ENCODE results near the gene MYDGF.

The MYDGF gene

DNA sequence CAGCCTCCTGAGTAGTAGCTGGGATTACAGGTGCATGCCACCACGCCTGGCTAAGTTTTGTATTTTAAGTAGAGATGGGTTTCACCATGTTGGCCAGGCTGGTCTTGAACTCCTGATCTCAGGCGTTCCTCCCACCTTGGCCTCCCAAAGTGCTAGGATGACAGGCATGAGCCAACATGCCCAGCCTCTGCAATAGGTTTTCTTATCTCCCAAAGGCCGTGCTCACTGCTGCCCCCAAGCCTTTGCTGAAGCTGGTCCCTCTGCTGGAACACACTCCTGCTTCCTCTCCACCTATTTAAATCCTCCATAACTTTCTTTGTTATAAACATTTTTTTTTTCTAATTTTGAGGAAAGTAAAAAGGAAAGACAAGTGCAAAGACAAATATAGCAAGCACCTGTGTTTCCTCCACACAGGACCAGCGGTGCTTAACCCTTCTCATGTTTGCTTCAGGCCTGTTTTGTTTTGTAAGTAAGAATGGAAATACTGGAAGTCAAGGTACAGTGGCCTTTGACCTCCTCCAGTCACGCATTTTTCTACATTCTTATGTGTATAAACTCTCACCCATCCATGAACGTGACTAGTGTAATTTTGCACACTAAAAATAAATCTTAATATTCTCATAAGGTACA lies 45.3 kb downstream of the MYDGF start:
- no peaks in the 10 kb centered on the region for H3K4me1 ChIP-seq (ENCODE audit: control insufficient read depth, insufficient read depth, low read length)
- no peak overlapping the region for H3K4me3 ChIP-seq (ENCODE audit: low read length)

GRCh38 chr19:4624301-4624700 lies 45.8 kb downstream of the MYDGF start:
- no peak overlapping the region for H3K9ac ChIP-seq (ENCODE audit: low read length)
- H3K4me3 ChIP-seq (ENCODE audit: low read length): no peak overlapping the region
- peaks cover 3% of the 10 kb centered on the region for H3K27me3 ChIP-seq (ENCODE audit: control insufficient read depth, insufficient read depth, low read length)
- no peaks in the 10 kb centered on the region for H3K36me3 ChIP-seq (ENCODE audit: control insufficient read depth, insufficient read depth, low read length)
- H3K27ac ChIP-seq (ENCODE audit: low read depth, low read length): no peak overlapping the region
- no peaks in the 10 kb centered on the region for H3K4me1 ChIP-seq (ENCODE audit: control insufficient read depth, insufficient read depth, low read length)

More for the DNA sequence above, 45.3 kb downstream of the MYDGF start:
- Histone ChIP-seq H3K9ac (ENCODE audit: low read length) (no peak overlapping the region), H3K27ac (ENCODE audit: low read depth, low read length) (no peak overlapping the region), H3K27me3 (ENCODE audit: control insufficient read depth, insufficient read depth, low read length) (peaks cover 3% of the 10 kb centered on the region), H3K36me3 (ENCODE audit: control insufficient read depth, insufficient read depth, low read length) (no peaks in the 10 kb centered on the region)

- H3K4me1 ChIP-seq (ENCODE audit: control insufficient read depth, insufficient read depth, low read length): no peaks in the 10 kb centered on the region
- H3K27ac ChIP-seq (ENCODE audit: low read depth, low read length): no peak overlapping the region
- no peak overlapping the region for H3K9ac ChIP-seq (ENCODE audit: low read length)
- no peak overlapping the region for H3K4me3 ChIP-seq (ENCODE audit: low read length)
- H3K36me3 ChIP-seq (ENCODE audit: control insufficient read depth, insufficient read depth, low read length): no peaks in the 10 kb centered on the region
- H3K27me3 ChIP-seq (ENCODE audit: control insufficient read depth, insufficient read depth, low read length): peaks cover 3% of the 10 kb centered on the region
Measured at GRCh38 chr19:4622695-4623421, 47.3 kb downstream of the MYDGF start.

DNA sequence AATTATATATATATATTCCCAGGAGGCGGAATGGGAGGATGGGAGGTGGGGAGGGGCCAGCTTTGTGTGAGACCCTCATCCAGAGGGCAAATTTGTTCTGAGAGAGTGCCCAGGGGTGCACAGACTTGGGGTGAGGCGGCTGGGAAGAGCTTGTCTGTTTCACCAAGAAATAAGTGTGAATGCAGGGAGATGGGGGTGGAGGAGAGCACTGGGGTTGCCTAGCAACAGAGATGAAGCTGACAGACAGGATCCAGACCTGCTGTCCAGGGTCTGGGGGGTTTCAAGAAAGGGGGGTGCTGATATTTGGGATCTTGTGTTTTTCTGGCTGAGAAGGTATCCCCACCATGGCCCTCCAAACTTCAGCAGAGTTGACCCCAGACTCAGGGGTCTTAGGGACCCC lies 49.5 kb downstream of the MYDGF start:
- Histone ChIP-seq H3K27me3 (ENCODE audit: control insufficient read depth, insufficient read depth, low read length) (peaks cover 3% of the 10 kb centered on the region), H3K27ac (ENCODE audit: low read depth, low read length) (no peak overlapping the region), H3K4me1 (ENCODE audit: control insufficient read depth, insufficient read depth, low read length) (no peaks in the 10 kb centered on the region), H3K4me3 (ENCODE audit: low read length) (no peak overlapping the region), H3K9ac (ENCODE audit: low read length) (no peak overlapping the region), H3K36me3 (ENCODE audit: control insufficient read depth, insufficient read depth, low read length) (no peaks in the 10 kb centered on the region)

DNA sequence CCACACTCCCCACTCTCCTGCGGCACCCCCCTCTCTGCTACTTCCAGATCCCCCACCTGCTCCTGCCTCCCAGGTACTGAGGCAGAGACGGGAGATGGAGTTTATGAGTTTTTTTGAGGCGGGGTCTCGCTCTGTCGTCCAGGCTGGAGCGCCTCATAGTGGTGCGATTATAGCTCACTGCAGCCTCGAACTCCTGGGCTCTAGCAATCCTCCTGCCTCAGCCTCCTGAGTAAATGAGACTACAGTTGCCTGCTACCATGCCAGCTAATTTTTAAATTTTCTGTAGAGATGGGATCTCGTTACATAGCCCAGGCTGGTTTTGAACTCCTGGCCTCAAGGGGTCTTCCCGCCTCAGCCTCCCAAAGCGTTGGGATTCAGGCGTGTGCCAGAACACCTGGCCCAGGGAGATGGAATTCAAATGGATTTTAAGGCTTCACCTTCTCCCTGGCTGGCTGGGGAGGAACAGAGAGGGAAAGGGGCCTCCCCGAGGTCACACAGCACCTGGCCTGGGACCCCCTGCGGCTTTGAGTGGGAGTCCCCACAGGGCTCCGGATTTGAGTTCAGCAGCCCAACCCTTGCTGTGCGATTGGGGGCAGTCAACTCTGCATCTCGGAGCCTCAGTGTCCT lies 50.4 kb downstream of the MYDGF start:
- peaks cover 3% of the 10 kb centered on the region for H3K27me3 ChIP-seq (ENCODE audit: control insufficient read depth, insufficient read depth, low read length)
- H3K4me1 ChIP-seq (ENCODE audit: control insufficient read depth, insufficient read depth, low read length): no peaks in the 10 kb centered on the region
- H3K27ac ChIP-seq (ENCODE audit: low read depth, low read length): no peak overlapping the region
- no peak overlapping the region for H3K9ac ChIP-seq (ENCODE audit: low read length)
- H3K4me3 ChIP-seq (ENCODE audit: low read length): no peak overlapping the region
- no peaks in the 10 kb centered on the region for H3K36me3 ChIP-seq (ENCODE audit: control insufficient read depth, insufficient read depth, low read length)

DNA sequence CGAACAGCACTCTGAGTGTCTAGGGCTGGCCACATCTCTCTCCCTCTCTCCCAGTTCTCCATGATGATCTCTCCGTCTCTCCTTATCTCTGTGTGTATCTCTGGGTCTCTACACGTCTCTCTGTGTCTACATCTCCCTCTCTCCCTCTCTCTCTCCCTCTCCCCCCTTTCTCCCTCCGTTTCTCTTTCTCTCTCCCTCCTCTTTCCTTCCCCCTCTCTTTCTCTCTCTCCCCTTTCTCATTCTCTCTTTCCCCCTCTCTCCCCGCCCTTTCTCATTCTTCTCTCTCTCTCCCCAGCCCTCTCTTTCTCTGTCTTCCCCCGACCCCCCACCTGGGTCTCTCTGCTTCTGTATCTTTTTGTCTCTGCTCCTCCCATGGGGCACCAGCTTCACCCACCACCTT lies 52.1 kb downstream of the MYDGF start:
- no peak overlapping the region for H3K4me3 ChIP-seq (ENCODE audit: low read length)
- no peaks in the 10 kb centered on the region for H3K4me1 ChIP-seq (ENCODE audit: control insufficient read depth, insufficient read depth, low read length)
- no peak overlapping the region for H3K9ac ChIP-seq (ENCODE audit: low read length)
- H3K27me3 ChIP-seq (ENCODE audit: control insufficient read depth, insufficient read depth, low read length): no peaks in the 10 kb centered on the region
- no peak overlapping the region for H3K27ac ChIP-seq (ENCODE audit: low read depth, low read length)
- H3K36me3 ChIP-seq (ENCODE audit: control insufficient read depth, insufficient read depth, low read length): no peaks in the 10 kb centered on the region

GRCh38 chr19:4613254-4613751 lies 56.8 kb downstream of the MYDGF start:
- Histone ChIP-seq H3K4me1 (ENCODE audit: control insufficient read depth, insufficient read depth, low read length) (no peaks in the 10 kb centered on the region), H3K4me3 (ENCODE audit: low read length) (no peak overlapping the region), H3K36me3 (ENCODE audit: control insufficient read depth, insufficient read depth, low read length) (no peaks in the 10 kb centered on the region), H3K9ac (ENCODE audit: low read length) (no peak overlapping the region), H3K27ac (ENCODE audit: low read depth, low read length) (no peak overlapping the region), H3K27me3 (ENCODE audit: control insufficient read depth, insufficient read depth, low read length) (no peaks in the 10 kb centered on the region)

DNA sequence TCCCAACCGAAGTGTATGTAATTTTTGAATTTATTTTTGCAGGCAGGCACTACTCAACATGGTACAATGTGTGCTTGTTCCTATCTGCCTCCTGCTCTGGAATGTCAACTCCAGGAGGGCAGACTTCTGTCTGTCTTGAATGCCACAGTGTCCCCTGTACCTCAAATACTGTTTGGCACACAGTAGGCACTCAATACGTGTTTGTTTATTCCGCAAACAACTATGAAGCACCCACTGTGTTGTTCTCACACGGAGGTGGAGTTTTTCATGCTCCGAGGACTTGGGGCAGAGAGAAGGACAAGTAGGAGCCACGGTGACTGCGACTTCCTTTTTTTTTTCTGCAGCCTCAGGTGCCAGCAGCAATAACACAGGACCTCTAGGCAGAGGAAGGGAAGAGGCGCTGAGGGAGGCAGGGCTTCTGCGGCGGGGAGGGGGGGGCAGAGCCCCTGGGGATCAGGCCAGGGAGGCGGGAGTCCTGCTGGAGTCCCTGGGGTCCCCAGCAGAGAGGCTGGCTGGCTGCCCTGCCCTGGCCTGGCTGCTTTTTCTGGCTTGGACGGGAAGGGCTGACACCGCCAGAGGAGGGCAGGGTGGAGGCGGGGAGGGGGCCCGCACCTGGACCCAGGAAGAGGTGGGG lies 60.1 kb downstream of the MYDGF start:
- H3K9ac ChIP-seq (ENCODE audit: low read length): no peak overlapping the region
- no peaks in the 10 kb centered on the region for H3K4me1 ChIP-seq (ENCODE audit: control insufficient read depth, insufficient read depth, low read length)
- no peak overlapping the region for H3K27ac ChIP-seq (ENCODE audit: low read depth, low read length)
- no peak overlapping the region for H3K4me3 ChIP-seq (ENCODE audit: low read length)
- no peaks in the 10 kb centered on the region for H3K36me3 ChIP-seq (ENCODE audit: control insufficient read depth, insufficient read depth, low read length)
- H3K27me3 ChIP-seq (ENCODE audit: control insufficient read depth, insufficient read depth, low read length): no peaks in the 10 kb centered on the region

Measured in rectal smooth muscle tissue (tissue), 1 donor.